GM15510 (cell line): ENCODE data around the gene PFDN6.

ENCODE experiments used
- POLR2A ChIP-seq: IDR thresholded peaks from 3 replicates; pipeline ENCODE4 v1.6.1; 2011; ENCODE audit warnings: borderline replicate concordance; ENCODE audit not compliant: insufficient read length; ENCODE audit errors: extremely low read depth

PFDN6 gene

GRCh38 chr6:33286946-33287914 is 2.2 kb upstream of the PFDN6 start:
- no peak for TF ChIP-seq POLR2A

- TF ChIP-seq POLR2A, result no peak
These were observed 1.1 kb upstream of the PFDN6 start for GRCh38 chr6:33288141-33288920.

GRCh38 chr6:33289784-33290315 is 449 bp downstream of the PFDN6 start:
- no peak for TF ChIP-seq POLR2A

- TF ChIP-seq POLR2A, result no peak
These were observed 1.1 kb downstream of the PFDN6 start for GRCh38 chr6:33290459-33290858.

DNA sequence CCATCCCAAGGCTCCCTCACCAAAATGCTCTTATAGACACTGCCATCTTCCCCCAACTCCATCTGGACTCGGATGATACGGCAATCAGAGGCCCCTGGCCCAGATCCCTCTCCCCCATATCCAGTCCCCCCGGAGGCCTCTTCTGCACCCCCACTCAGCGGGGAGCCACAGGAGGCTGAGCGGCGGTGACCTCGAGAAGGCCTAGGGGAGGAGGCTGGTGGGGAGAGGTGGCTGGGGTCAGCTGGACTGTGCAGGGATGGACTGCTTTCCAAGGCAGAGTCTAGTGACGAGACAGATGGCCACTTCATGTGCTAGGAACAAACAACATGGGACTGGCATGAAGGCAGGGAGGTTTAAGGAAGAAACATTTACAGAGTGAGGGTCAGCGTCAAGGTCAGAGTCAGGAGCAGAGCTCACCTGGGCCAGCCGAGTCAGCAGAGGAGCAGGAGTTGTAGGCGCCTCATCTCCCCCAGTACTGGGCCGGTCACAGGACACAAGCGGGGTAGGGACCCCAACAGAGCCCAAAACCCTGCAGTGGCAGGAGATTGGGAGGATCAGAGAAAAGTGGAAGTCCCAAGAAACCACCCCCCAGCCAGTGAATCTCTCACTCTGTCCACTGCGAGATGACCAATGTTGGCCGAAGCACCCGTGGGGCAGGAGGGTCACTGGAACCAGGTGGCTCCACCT is 3.7 kb downstream of the PFDN6 start:
- TF ChIP-seq POLR2A, result no peak

- no peak for TF ChIP-seq POLR2A
These were observed 4.9 kb downstream of the PFDN6 start for GRCh38 chr6:33294086-33294823.

GRCh38 chr6:33295621-33296369 is 6.4 kb downstream of the PFDN6 start:
- no peak for TF ChIP-seq POLR2A

GRCh38 chr6:33296797-33297405 is 7.5 kb downstream of the PFDN6 start:
- no peak for TF ChIP-seq POLR2A

DNA sequence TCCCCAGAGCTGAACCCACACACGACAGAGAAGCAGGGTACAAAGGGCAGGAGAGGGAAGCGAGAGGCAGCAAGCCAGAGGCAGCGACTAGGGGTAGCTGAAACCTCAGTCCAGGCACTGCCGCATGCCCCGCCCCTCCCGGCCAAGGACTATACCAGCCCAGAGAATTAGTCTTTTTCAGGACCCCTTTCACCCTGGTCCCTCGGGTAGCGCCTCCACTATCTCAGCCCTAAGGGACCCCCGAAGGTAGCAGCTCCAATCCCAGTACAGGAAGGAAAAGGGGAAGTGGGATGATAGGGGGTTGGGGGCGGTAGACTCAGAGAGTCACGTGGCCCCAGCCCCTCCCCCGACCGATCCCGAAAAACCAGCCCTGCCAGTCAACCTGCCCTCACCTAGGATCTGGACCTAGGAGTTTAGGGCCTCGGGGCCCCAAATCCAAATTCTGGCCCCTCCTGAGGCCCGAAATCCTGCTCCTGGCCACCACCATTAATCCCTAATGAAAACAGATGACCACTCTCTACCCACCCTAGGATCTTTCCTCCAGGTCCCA is 8.1 kb downstream of the PFDN6 start:
- no peak for TF ChIP-seq POLR2A

- peak; percentile 17 for TF ChIP-seq POLR2A
These were observed 8.8 kb downstream of the PFDN6 start for GRCh38 chr6:33297956-33298772.

DNA sequence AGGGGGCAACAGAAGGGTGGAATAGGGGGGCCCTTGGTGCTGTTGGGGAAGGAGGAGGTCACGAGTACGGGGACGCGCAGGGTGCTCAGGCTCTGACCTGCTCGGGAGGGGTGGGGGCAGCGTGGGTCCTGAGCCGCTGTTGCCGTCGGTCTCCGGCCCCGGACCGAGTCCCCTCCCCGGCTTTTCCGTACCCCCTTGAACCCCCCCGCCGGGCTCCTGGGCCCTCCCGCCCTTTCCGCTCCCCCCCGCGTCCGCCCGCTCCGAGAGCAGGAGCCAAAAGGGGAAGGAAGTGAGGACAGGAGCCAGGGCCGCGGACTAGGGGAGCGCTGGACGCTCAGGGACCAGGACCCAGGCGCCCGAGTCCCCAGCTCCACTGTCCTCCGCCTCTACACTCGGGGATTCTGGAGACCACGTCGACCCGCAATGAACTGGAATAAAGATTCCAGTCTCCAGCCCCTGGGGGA is 9.4 kb downstream of the PFDN6 start, which contains the start of gene RGL2:
Gene RGL2, minus strand, starts transcription at position 170 of the 464 bp plus-strand sequence. CDS start 332 bp downstream, outside the sequence.
- no peak for TF ChIP-seq POLR2A
